Measurements from ENCODE around the gene ETNK2. TPM values are rescaled to one million over a fixed set of nuclear protein-coding genes. Genes with fewer than 3 reads are reported as not detected.
A peak's percentile ranks its signal among the peaks of the same experiment; 100 is the strongest.

Gene ETNK2
- total RNA-seq, 4 donors from 2014 or later, result 5.6 to 15.3 (median 6.8) TPM

DNA sequence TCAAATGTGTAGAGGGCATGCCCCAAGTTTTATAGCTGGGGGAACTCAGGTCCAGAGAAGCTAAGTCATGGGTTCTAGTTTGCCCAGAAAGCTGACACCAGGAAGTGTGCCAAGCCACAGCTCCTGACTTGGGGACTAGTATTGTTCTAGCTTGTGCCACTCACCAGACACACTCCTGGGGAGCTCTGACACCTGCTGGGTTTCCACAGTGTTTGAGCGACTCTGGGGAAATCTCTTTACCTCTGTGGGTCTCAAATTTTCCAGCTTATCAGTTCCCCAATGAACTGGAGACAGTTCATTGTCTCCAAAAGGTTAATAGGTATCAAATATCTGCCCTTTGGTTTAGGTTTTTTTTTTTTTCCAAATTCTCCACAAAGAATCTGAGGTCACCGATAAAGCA is 40.2 kb upstream of the ETNK2 start:
- Histone ChIP-seq H3K9me3 (no peaks in the 10 kb centered on the region), H3K4me3 (no peak overlapping the region), H3K27me3 (peaks cover 0 to 91% (median 14%) of the 10 kb centered on the region in 4 donors), H3K27ac (replicated peaks in 1 of 4) (no peak overlapping the region), H3K36me3 (no peaks in the 10 kb centered on the region), H3K4me1 (peaks cover 0 to 9% (median 3%) of the 10 kb centered on the region in 4 donors)
- 94% methylated on average over 2 of the region's 2 CpGs for WGBS
- DNase-seq (ENCODE audit: extremely low spot score), result no peak
- TF ChIP-seq, protein P1, sequence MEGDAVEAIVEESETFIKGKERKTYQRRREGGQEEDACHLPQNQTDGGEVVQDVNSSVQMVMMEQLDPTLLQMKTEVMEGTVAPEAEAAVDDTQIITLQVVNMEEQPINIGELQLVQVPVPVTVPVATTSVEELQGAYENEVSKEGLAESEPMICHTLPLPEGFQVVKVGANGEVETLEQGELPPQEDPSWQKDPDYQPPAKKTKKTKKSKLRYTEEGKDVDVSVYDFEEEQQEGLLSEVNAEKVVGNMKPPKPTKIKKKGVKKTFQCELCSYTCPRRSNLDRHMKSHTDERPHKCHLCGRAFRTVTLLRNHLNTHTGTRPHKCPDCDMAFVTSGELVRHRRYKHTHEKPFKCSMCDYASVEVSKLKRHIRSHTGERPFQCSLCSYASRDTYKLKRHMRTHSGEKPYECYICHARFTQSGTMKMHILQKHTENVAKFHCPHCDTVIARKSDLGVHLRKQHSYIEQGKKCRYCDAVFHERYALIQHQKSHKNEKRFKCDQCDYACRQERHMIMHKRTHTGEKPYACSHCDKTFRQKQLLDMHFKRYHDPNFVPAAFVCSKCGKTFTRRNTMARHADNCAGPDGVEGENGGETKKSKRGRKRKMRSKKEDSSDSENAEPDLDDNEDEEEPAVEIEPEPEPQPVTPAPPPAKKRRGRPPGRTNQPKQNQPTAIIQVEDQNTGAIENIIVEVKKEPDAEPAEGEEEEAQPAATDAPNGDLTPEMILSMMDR (IDR thresholded peaks at IDR 0.05), result no peak
- no peak for TF ChIP-seq POLR2AphosphoS5 (IDR thresholded peaks at IDR 0.05)
- no peak for TF ChIP-seq EP300 (IDR thresholded peaks at IDR 0.05)
- TF ChIP-seq POLR2A (IDR thresholded peaks at IDR 0.05; ENCODE audit: low read depth), result no peak
- intact Hi-C loops (cut with DNase I), result no loop called here

DNA sequence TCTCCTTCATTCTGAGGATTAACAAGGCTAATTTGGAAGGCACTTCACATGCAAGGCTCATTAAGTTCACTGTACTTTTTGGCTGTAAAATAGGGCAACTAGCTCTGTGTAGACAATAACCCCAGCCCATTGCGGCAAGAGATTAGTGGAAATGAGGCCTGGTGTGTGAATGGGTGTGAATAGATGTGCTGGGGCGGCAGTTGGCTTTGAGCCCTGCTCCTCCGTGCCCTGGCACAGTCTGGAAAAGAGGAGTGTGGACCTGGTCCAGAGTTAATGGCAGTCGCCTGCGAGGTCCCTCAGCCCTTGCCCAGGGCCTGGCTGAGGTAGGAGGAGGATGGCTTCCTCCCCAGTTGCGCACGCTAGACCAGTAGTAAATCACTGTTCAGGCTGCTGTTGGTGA is 39.6 kb upstream of the ETNK2 start:
- TF ChIP-seq, protein P1 (IDR thresholded peaks at IDR 0.05), result no peak
- TF ChIP-seq POLR2A (IDR thresholded peaks at IDR 0.05; ENCODE audit: low read depth) (no peak), POLR2AphosphoS5 (IDR thresholded peaks at IDR 0.05) (no peak), EP300 (IDR thresholded peaks at IDR 0.05) (no peak)
- Histone ChIP-seq H3K4me3 (no peak overlapping the region), H3K9me3 (no peaks in the 10 kb centered on the region), H3K36me3 (no peaks in the 10 kb centered on the region), H3K27me3 (peaks cover 0 to 91% (median 14%) of the 10 kb centered on the region in 4 donors), H3K4me1 (peaks cover 0 to 9% (median 3%) of the 10 kb centered on the region in 4 donors), H3K27ac (replicated peaks in 1 of 4) (no peak overlapping the region)
- 81% methylated on average over 7 of the region's 7 CpGs for WGBS
- no peak for DNase-seq (ENCODE audit: extremely low spot score)
- intact Hi-C loops (cut with DNase I), result no loop called here

DNA sequence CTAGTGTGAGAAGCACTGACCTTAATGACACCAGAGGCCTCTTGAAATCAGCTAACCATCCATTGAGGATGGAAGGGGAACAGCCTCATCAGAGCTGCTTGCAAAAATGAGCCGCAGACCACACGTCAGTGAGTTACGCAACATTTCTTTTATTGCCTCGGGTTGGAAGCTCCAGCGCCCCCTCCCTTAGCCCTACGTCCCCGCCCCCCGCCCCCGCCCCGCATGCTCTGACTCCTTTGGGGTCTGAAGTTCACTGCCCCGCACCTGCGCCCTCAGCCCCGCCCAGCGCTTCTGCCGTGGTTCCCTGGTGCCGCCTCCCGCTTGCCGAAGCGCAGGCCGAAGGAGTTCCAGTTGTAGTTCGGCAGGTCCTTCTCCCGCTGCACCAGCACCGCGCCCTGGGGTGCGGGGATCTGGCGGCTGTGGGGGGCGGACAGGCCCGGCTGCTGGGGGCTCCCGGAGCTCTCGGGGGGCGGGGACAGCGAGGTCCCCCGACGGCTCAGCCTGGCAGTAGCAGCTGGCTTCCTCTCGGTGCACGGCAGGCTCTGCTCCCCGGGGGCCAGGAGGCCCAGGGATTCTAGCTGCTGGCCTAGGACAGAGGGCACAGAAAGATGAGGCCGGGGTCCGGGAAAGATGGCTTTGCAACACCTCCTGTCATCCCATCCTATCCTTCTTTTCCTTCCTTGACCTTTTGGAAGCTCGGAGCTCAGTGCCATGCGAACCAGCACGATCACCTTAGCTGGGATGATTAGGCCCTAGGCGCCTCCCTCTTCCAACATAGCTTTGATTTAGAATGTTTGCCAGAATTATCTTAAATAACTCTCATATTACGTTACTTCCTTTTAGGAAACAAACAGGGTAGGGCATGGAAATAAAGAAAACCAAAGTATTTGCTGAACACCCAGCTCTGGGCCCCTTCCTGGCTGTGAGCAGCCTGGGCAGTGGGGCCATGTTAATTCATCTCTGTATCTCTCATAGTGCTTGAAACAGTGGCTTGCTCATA is 38.7 kb upstream of the ETNK2 start:
- 36% methylated on average over 17 of the region's 44 CpGs for WGBS

DNA sequence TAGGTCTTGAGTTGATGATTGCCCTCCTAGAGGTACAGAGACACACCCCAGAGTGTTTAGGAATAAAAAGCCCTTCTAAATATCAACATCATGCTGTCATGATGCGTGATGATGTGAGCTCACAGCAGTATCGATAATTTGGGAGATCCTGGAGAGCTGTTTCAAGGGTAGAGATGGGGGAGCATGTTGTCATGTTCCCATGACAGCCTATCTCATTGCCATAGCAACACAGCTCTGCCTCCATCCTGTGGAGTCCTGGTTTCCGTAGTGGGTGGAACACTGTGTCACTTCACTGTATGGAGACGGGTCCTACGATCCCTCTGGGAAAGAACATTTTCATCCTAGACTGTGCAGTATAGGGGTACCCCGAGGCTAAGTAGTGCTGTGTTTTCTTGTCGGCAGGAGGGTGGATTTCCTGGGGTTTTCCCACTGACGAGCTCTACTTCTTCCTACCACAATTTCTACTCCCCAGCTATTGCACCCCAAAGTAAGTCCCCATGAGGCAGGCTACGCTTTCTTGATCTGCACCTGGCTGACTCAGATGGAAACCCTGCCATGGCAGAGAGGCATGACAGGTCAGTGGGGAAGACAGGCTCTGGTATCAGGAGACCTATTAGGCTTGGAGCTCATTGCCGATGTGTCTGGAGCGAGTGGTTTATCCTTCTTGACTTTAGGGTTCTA is 37.3 kb upstream of the ETNK2 start:
- WGBS, result 75% methylated on average over 6 of the region's 11 CpGs
- Histone ChIP-seq H3K27me3 (peaks cover 0 to 82% (median 14%) of the 10 kb centered on the region in 4 donors), H3K9me3 (no peaks in the 10 kb centered on the region), H3K27ac (replicated peaks in 1 of 4) (no peak overlapping the region), H3K36me3 (no peaks in the 10 kb centered on the region), H3K4me1 (peaks cover 0 to 9% (median 3%) of the 10 kb centered on the region in 4 donors), H3K4me3 (no peak overlapping the region)
- no peak for DNase-seq (ENCODE audit: extremely low spot score)
- intact Hi-C loops (cut with DNase I), result no loop called here
- no peak for TF ChIP-seq POLR2A (IDR thresholded peaks at IDR 0.05; ENCODE audit: low read depth)
- no peak for TF ChIP-seq POLR2AphosphoS5 (IDR thresholded peaks at IDR 0.05)
- no peak for TF ChIP-seq EP300 (IDR thresholded peaks at IDR 0.05)
- TF ChIP-seq, protein P1 (IDR thresholded peaks at IDR 0.05), result no peak

More for the DNA sequence above, 38.7 kb upstream of the ETNK2 start:
- no peak for DNase-seq (ENCODE audit: extremely low spot score)
- H3K27me3 ChIP-seq, result peaks cover 0 to 90% (median 14%) of the 10 kb centered on the region in 4 donors
- peak overlapping the region; percentile 9 to 45 (median 26) for H3K4me3 ChIP-seq
- H3K9me3 ChIP-seq, result no peaks in the 10 kb centered on the region
- intact Hi-C loops (cut with DNase I), result no loop called here
- H3K4me1 ChIP-seq, result peaks cover 0 to 9% (median 3%) of the 10 kb centered on the region in 4 donors
- H3K27ac ChIP-seq (replicated peaks in 1 of 4), result no peak overlapping the region
- no peaks in the 10 kb centered on the region for H3K36me3 ChIP-seq
- TF ChIP-seq EP300 (IDR thresholded peaks at IDR 0.05) (no peak), POLR2A (IDR thresholded peaks at IDR 0.05; ENCODE audit: low read depth) (no peak), POLR2AphosphoS5 (IDR thresholded peaks at IDR 0.05) (no peak)
- TF ChIP-seq, protein P1 (IDR thresholded peaks at IDR 0.05), result no peak
